Fibroblast of mammary gland (primary cell): ENCODE data around the gene KIAA0513.

Source experiments
- DNase-seq: peaks from one replicate; pipeline ENCODE4 v3.0.0-alpha.2; 2010; ENCODE audit warnings: low read depth
- H3K4me3 ChIP-seq: 2 replicates; pipeline ENCODE4 v1.5.1; 2011; ENCODE audit warnings: low read depth, mild to moderate bottlenecking, low read length, moderate library complexity; ENCODE audit not compliant: control insufficient read depth
- CTCF ChIP-seq: conservative IDR thresholded peaks from 2 replicates; pipeline ENCODE4 v1.5.1; 2011; ENCODE audit warnings: low read depth, low read length, inconsistent platforms; ENCODE audit not compliant: control insufficient read depth, insufficient read depth

KIAA0513 gene

GRCh38 chr16:85018529-85019236, 8.9 kb upstream of the KIAA0513 start:
- no peak for DNase-seq
- no peak overlapping the region for H3K4me3 ChIP-seq
- no peak for TF ChIP-seq CTCF

- H3K4me3 ChIP-seq = no peak overlapping the region
- TF ChIP-seq CTCF = no peak
- DNase-seq = no peak
Measured at GRCh38 chr16:85019659-85020245, 7.8 kb upstream of the KIAA0513 start.

GRCh38 chr16:85025781-85026653, 1.6 kb upstream of the KIAA0513 start:
- no peak overlapping the region for H3K4me3 ChIP-seq
- no peak for TF ChIP-seq CTCF
- no peak for DNase-seq

GRCh38 chr16:85026703-85027102, 892 bp upstream of the KIAA0513 start:
- no peak for DNase-seq
- no peak for TF ChIP-seq CTCF
- H3K4me3 ChIP-seq = peak overlapping the region; percentile 88

- no peak for DNase-seq
- TF ChIP-seq CTCF = no peak
- H3K4me3 ChIP-seq = peak overlapping the region; percentile 59
Measured at GRCh38 chr16:85027958-85028684, 526 bp downstream of the KIAA0513 start.

- H3K4me3 ChIP-seq = peak overlapping the region; percentile 59
- peak; percentile 83 for DNase-seq
- no peak for TF ChIP-seq CTCF
Measured at GRCh38 chr16:85028685-85029407, 1.3 kb downstream of the KIAA0513 start.
